GM18519 (cell line): ENCODE results near the gene SRSF4.

Experiments used
- ATAC-seq: cut with Tn5 transposase; IDR thresholded peaks from one replicate; pipeline ENCODE4 v1.9.1; 2021; ENCODE audit warnings: mild to moderate bottlenecking, moderate library complexity; ENCODE audit not compliant: unreplicated experiment, low FRiP score

SRSF4 gene

GRCh38 chr1:29201595-29202051, 19.9 kb upstream of the SRSF4 start:
- no peak for ATAC-seq

DNA sequence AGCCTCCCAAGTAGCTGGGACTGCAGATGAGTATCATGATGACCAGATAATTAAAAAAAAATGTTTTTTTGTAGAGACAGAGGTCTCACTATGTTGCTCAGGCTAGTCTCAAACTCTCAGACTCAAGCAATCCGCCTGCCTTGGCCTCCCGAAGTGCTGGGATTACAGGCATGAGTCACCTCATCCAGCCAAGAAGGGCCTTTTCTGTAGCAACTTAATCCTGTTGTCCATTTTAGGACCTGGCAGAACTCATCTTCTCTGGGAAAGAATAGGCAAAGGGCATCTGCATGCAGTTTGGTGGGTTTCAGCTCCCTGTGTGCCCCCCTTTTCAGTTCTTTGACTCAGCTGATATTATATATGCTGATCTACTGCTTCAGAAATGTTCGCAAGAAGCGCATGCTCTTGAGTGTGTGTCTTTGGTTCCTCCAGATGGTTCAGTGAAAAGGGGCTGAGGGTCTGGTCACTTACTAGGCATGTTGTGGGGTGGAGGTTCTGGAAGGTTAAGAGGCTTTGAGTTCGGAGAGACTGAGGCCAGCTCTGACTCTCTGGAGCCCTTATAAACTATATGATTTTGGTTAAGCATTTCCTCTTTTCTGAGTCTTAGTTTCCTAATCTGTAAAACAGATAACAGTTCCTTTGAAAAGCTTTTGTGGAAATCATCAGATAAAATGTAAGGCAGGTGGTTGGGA, 19.4 kb upstream of the SRSF4 start:
- no peak for ATAC-seq

DNA sequence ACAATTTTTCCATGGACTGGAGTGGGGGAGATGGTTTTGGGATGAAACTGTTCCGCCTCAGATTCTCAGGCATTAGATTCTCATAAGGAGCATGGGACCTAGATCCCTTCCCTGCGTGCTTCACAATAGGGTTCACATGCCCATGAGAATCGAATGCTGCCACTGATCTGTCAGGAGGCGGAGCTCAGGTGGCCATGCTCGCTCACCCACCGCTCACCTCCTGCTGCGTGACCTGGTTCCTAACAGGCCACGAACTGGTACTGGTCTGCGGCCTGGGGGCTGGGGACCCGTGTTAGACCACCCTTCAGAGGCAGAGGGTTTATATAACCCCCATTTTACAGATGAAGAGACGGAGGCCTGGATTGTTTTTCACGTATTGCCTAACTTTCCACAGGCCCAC, 16.3 kb upstream of the SRSF4 start:
- ATAC-seq: no peak

- no peak for ATAC-seq
These were observed 15.9 kb upstream of the SRSF4 start for GRCh38 chr1:29197590-29197924.

DNA sequence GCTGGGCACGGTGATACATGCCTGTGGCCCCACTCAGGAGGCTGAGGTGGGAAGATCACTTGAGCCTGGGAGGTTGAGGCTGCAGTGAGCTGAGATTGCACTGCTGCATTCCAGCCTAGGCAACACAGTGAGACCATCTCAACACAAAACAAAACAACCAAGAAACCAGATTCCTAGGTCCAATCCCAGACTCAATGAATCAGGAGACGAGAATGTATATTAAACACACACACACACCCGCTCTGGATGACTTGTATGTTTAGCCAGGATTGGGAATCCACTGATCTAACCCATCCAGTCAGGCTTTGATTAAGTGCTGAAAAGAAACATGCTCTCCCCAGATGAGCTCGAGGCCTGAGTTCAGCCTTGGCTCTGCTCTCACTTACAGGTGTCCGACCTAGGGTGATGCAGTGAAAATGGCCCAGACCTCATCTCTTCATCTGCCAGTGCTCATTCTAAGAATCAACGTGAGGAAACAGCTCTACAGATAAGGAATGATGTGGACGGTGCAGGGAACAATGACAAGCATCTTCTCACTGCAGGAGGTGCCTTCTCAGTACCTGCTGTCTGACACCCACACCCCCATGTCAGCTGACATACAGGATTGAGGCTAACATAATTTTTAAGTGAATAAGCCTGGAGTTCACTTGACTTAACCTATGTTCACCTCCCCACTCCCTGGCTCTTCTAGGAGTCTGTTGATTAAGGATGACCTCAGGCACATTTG, 15.3 kb upstream of the SRSF4 start:
- no peak for ATAC-seq

DNA sequence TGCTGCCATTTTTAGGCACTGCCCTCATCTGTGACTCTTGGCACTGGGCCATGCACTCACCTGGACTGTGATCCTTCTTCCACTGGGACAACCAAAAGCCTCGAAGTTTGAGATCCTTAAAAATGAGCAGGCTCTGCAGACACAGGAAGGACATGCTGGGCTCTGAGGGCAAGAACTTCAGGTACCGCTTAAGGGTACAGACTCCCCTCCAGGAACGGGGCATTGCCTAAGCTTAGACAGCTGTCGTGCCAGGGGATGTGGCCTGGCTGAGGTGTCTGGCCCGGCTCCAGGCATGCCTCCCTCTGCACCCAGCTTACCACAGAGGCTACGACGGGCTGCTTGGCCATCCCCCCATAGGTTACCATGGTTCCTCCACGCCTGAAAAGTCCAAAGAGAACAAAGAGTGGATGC, 14.2 kb upstream of the SRSF4 start:
- no peak for ATAC-seq

DNA sequence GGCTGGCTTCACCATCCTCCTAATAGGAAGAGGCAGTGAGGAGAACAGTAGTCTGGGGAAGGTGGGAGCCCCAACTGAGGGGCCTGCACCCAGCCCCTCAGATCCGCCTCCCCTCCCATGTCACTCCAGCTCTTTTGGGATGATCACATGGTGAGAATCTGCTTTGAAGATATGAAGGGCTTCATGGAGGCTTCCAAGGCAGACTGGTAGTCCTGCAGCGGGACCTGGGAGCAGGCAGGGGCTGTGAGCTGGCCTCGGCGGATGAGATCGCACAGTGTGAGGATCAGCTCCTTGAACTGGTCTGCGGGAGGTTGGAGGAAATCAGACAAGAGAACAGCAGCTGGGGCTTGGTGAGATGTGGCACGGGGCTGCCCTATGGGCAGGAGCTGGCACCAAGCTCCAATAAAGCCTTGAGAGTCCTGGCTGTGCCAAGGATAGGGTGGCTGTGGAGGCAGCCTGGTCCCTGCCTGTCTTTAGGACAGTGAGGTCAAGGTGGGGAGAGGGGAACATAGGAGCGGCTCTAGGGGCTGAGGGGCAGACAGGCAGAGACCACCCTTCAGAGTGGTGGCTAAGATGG, 12.3 kb upstream of the SRSF4 start:
- no peak for ATAC-seq

GRCh38 chr1:29190718-29191117, 9.0 kb upstream of the SRSF4 start:
- ATAC-seq: no peak

DNA sequence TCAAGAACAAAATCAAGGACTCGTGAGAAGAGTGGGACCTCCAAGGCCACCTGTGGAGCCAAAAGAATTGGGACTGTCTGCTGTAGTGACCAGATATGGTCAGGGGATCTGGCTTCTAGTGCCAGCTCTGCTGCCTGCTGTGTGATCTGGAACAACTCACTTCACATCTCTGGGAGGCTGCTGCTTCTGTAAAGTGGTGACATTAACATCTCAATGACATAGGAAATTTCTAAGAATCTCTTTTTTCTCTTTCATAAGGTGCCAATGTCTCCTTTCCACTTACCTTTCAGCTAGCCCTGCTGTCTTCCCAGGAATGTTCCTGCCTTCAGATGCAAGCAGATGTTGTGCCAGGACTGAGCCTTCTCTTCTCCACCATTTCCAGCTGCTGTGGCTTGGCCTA, 5.0 kb upstream of the SRSF4 start:
- ATAC-seq: no peak

- no peak for ATAC-seq
These were observed 4.6 kb upstream of the SRSF4 start for GRCh38 chr1:29186252-29186651.

DNA sequence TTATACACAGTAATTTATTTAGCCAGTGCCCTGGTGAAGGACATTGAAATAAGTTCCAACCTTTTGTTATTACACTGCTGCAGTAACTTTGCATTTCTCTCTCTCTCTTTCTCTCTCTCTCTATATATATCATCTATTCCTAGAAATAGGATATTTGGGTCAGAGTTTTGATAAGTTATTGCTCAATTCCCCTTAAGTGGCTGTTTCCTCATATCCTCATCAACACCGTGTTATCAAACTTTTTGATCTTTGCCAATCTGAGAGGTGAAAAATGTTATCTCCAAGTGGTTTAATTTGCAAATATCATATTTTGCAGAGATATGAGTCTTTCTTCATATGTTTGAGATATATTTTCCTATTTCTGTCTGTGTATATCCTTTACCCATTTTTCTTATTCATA, 1.6 kb upstream of the SRSF4 start:
- ATAC-seq: no peak

GRCh38 chr1:29180497-29181412, 945 bp downstream of the SRSF4 start:
- no peak for ATAC-seq

GRCh38 chr1:29179641-29180184, 2.0 kb downstream of the SRSF4 start:
- no peak for ATAC-seq

- no peak for ATAC-seq
These were observed 4.5 kb downstream of the SRSF4 start for GRCh38 chr1:29177022-29177705.

GRCh38 chr1:29176576-29176975, 5.1 kb downstream of the SRSF4 start:
- no peak for ATAC-seq

DNA sequence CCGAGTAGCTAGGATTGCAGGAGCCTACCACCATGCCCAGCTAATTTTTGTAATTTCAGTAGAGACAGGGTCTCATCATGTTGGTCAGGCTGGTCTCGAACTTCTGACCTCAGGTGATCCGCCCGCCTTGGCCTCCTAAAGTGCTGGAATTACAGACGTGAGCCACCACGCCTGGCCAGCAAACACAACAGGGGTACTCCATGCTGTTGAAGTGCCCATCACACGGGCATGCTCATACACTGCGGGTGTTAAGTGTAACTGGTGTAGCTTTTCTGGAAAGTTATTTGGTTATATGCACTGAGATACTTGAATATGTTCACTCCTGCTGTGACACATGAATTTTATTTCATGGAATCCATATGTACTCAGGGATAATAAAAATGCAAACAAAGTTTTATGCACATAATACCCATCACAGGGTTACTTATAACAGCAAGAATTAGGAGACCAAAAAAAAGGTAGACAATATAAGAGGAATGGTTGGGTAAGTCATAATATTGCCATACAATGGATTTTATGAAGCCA, 9.2 kb downstream of the SRSF4 start:
- no peak for ATAC-seq

DNA sequence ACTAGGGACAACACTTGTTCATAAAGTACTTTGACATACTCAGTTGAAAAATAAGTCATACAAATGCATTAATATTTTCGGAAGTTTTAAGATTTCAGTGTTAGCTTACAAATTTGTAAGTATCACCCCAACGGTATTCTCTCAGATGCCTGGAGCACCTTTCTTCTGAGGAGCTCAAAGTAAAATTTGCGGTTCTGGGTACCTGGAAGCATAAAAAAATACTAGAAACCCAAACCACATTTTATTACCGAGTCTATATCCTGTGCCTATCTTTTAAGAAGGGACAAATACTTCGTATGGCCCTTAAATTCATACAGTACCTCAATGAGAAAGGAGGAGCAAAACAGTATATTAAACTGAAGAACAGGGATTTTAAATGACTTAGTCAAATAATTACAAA, 10.2 kb downstream of the SRSF4 start:
- no peak for ATAC-seq

GRCh38 chr1:29171089-29171488, 10.6 kb downstream of the SRSF4 start:
- no peak for ATAC-seq

DNA sequence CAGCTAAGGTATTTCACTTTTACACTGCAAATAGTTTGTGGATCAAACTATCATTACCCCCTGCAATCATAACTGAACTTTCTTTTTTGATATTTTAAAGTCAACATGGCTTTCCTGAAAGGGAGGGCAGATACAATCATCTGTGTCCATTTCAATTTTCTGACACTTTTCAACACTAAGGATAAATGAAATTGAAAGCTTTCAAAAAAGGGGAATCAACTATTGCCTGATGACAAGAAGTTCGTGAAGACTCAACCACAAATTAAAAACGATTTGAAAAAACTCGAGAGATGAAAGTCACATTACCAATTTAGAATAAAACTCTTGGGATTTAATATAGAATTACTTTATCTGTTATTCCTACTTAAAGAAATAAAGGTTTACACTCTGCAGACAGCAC, 11.7 kb downstream of the SRSF4 start:
- no peak for ATAC-seq

GRCh38 chr1:29167904-29168303, 13.8 kb downstream of the SRSF4 start:
- no peak for ATAC-seq
